Mesodermal cell (in vitro differentiated cells): ENCODE data around the gene TBATA.

Experiments used
- H3K27ac ChIP-seq: 2 replicates; pipeline ENCODE4 v1.7.0; 2013; ENCODE audit warnings: mild to moderate bottlenecking, low read depth, low read length, moderate library complexity; ENCODE audit not compliant: severe bottlenecking
- H3K36me3 ChIP-seq: 2 replicates; pipeline ENCODE4 v1.7.1; 2013; ENCODE audit warnings: mild to moderate bottlenecking, low read length, moderate library complexity; ENCODE audit not compliant: control insufficient read depth, insufficient read depth
- H3K4me1 ChIP-seq: one replicate; pipeline ENCODE4 v1.7.1; 2013; ENCODE audit warnings: mild to moderate bottlenecking, low read length; ENCODE audit not compliant: insufficient read depth, control insufficient read depth, poor library complexity, severe bottlenecking
- H3K4me3 ChIP-seq: 2 replicates; pipeline ENCODE4 v1.7.0; 2013; ENCODE audit warnings: low read length, control low read depth, mild to moderate bottlenecking; ENCODE audit not compliant: insufficient read depth, poor library complexity, severe bottlenecking; ENCODE audit errors: extremely low read depth
- H3K9me3 ChIP-seq: 2 replicates; pipeline ENCODE4 v1.7.1; 2013; ENCODE audit warnings: mild to moderate bottlenecking, low read length, moderate library complexity; ENCODE audit not compliant: control insufficient read depth
- WGBS, 2 experiments: methylation state at CpG; one replicate each; pipeline ENCODE4 v1.1.5; 2013; ENCODE audit warnings: missing lambda C conversion rate in 2 of 2; ENCODE audit not compliant: insufficient coverage in 2 of 2; 5-methylcytosine and 5-hydroxymethylcytosine counted together

The TBATA gene

GRCh38 chr10:70751356-70751755 is 33.8 kb downstream of the TBATA start:
- H3K4me3 ChIP-seq: no peak overlapping the region
- H3K4me1 ChIP-seq: peaks cover 5% of the 10 kb centered on the region
- H3K9me3 ChIP-seq: no peaks in the 10 kb centered on the region
- WGBS, 2 experiments: 90 to 94% methylated on average over 6 to 9 of the region's 9 CpGs
- H3K27ac ChIP-seq: no peak overlapping the region
- no peaks in the 10 kb centered on the region for H3K36me3 ChIP-seq

- Histone ChIP-seq H3K4me3 (no peak overlapping the region), H3K36me3 (no peaks in the 10 kb centered on the region), H3K4me1 (peaks cover 5% of the 10 kb centered on the region), H3K27ac (no peak overlapping the region), H3K9me3 (no peaks in the 10 kb centered on the region)
- WGBS, 2 experiments: 45 to 46% methylated on average over 2 of the region's 3 CpGs
These were observed 34.9 kb downstream of the TBATA start for GRCh38 chr10:70750156-70750703.

GRCh38 chr10:70749756-70750155 is 35.4 kb downstream of the TBATA start:
- no peaks in the 10 kb centered on the region for H3K9me3 ChIP-seq
- 98% methylated on average over 9 of the region's 10 CpGs for WGBS, 2 experiments

GRCh38 chr10:70748801-70749573 is 36.2 kb downstream of the TBATA start:
- WGBS, 2 experiments: 91 to 94% methylated on average over 7 to 8 of the region's 10 CpGs
- Histone ChIP-seq H3K27ac (no peak overlapping the region), H3K4me3 (no peak overlapping the region), H3K4me1 (no peaks in the 10 kb centered on the region), H3K36me3 (no peaks in the 10 kb centered on the region), H3K9me3 (no peaks in the 10 kb centered on the region)

More at GRCh38 chr10:70749756-70750155, 35.4 kb downstream of the TBATA start:
- Histone ChIP-seq H3K4me1 (peaks cover 5% of the 10 kb centered on the region), H3K4me3 (no peak overlapping the region), H3K27ac (no peak overlapping the region), H3K36me3 (no peaks in the 10 kb centered on the region)

GRCh38 chr10:70748305-70748704 is 36.9 kb downstream of the TBATA start:
- no peak overlapping the region for H3K27ac ChIP-seq
- WGBS, 2 experiments: 72 to 83% methylated on average over 3 of the region's 3 CpGs
- H3K9me3 ChIP-seq: no peaks in the 10 kb centered on the region
- H3K4me1 ChIP-seq: peaks cover under 1% of the 10 kb centered on the region
- H3K36me3 ChIP-seq: no peaks in the 10 kb centered on the region
- H3K4me3 ChIP-seq: no peak overlapping the region

- Histone ChIP-seq H3K27ac (no peak overlapping the region), H3K4me1 (peaks cover 9% of the 10 kb centered on the region), H3K4me3 (no peak overlapping the region), H3K36me3 (no peaks in the 10 kb centered on the region), H3K9me3 (no peaks in the 10 kb centered on the region)
- 80 to 81% methylated on average over 11 to 14 of the region's 15 CpGs for WGBS, 2 experiments
These were observed 37.8 kb downstream of the TBATA start for GRCh38 chr10:70747192-70747965.

GRCh38 chr10:70745555-70745954 is 39.6 kb downstream of the TBATA start:
- WGBS, 2 experiments: 83 to 100% methylated on average over 1 to 2 of the region's 2 CpGs
- H3K27ac ChIP-seq: no peak overlapping the region
- no peaks in the 10 kb centered on the region for H3K9me3 ChIP-seq
- H3K4me3 ChIP-seq: no peak overlapping the region
- H3K4me1 ChIP-seq: peaks cover 9% of the 10 kb centered on the region
- H3K36me3 ChIP-seq: no peaks in the 10 kb centered on the region

- Histone ChIP-seq H3K4me3 (no peak overlapping the region), H3K4me1 (peaks cover 9% of the 10 kb centered on the region), H3K9me3 (no peaks in the 10 kb centered on the region), H3K27ac (no peak overlapping the region), H3K36me3 (no peaks in the 10 kb centered on the region)
- 44 to 80% methylated on average over 2 to 3 of the region's 6 CpGs for WGBS, 2 experiments
These were observed 40.5 kb downstream of the TBATA start for GRCh38 chr10:70744617-70745143.

- Histone ChIP-seq H3K4me1 (peaks cover 9% of the 10 kb centered on the region), H3K9me3 (no peaks in the 10 kb centered on the region), H3K27ac (no peak overlapping the region), H3K36me3 (no peaks in the 10 kb centered on the region), H3K4me3 (no peak overlapping the region)
- 94 to 95% methylated on average over 9 to 10 of the region's 13 CpGs for WGBS, 2 experiments
These were observed 41.3 kb downstream of the TBATA start for GRCh38 chr10:70743879-70744278.

- Histone ChIP-seq H3K36me3 (no peaks in the 10 kb centered on the region), H3K4me3 (no peak overlapping the region), H3K9me3 (no peaks in the 10 kb centered on the region), H3K27ac (no peak overlapping the region), H3K4me1 (peaks cover 9% of the 10 kb centered on the region)
- 92% methylated on average over 17 of the region's 17 CpGs for WGBS, 2 experiments
These were observed 41.8 kb downstream of the TBATA start for GRCh38 chr10:70743430-70743788.
